GM12865 (cell line): ENCODE data around the gene PTGR2.
"Not testable (repeated sequence)": the region's sequence is repeated elsewhere in the genome, so short reads cannot be mapped to it uniquely, and the experiment has no call there.

Experiments
- DNase-seq: peaks from one replicate; pipeline ENCODE4 v3.0.0; 2010; ENCODE audit warnings: low read depth
- H3K4me3 ChIP-seq: 2 replicates; pipeline ENCODE4 v1.5.1; 2011; ENCODE audit warnings: mild to moderate bottlenecking, low read depth, low read length, control low read depth
- CTCF ChIP-seq: IDR thresholded peaks from 2 replicates; pipeline ENCODE4 v1.5.1; 2011; ENCODE audit warnings: low read length, control low read depth, low read depth, inconsistent platforms; ENCODE audit not compliant: insufficient read depth; ENCODE audit errors: missing control alignments

Gene PTGR2

GRCh38 chr14:73846947-73847346, 4.7 kb upstream of the PTGR2 start:
- TF ChIP-seq CTCF, result no peak
- no peak overlapping the region for H3K4me3 ChIP-seq
- DNase-seq, result no peak

- TF ChIP-seq CTCF, result no peak
- H3K4me3 ChIP-seq, result peak overlapping the region; percentile 86
- DNase-seq, result no peak
These were observed 631 bp upstream of the PTGR2 start for GRCh38 chr14:73851000-73851399.

- no peak for DNase-seq
- no peak for TF ChIP-seq CTCF
- no peak overlapping the region for H3K4me3 ChIP-seq
These were observed 7.5 kb downstream of the PTGR2 start for GRCh38 chr14:73859145-73859544.

- TF ChIP-seq CTCF, result no peak
These were observed 9.4 kb downstream of the PTGR2 start for GRCh38 chr14:73861073-73861472.

GRCh38 chr14:73862480-73862879, 10.8 kb downstream of the PTGR2 start:
- TF ChIP-seq CTCF, result no peak
- no peak for DNase-seq
- no peak overlapping the region for H3K4me3 ChIP-seq

More at GRCh38 chr14:73861073-73861472, 9.4 kb downstream of the PTGR2 start:
- H3K4me3 ChIP-seq, result no peak overlapping the region
- DNase-seq, result no peak

GRCh38 chr14:73863209-73863608, 11.6 kb downstream of the PTGR2 start:
- DNase-seq, result no peak
- TF ChIP-seq CTCF, result no peak
- H3K4me3 ChIP-seq, result no peak overlapping the region

GRCh38 chr14:73865534-73866113, 14.0 kb downstream of the PTGR2 start:
- DNase-seq, result no peak
- no peak overlapping the region for H3K4me3 ChIP-seq
- TF ChIP-seq CTCF, result no peak

GRCh38 chr14:73869754-73870153, 18.1 kb downstream of the PTGR2 start:
- DNase-seq, result not testable (repeated sequence)

More at GRCh38 chr14:73869754-73870153, 18.1 kb downstream of the PTGR2 start:
- not testable (repeated sequence) for H3K4me3 ChIP-seq
